ENCODE measurements around the gene TXN2. TPM values are rescaled to one million over a fixed set of nuclear protein-coding genes. Genes with fewer than 3 reads are reported as not detected.

TXN2 gene
- total RNA-seq, 4 donors from 2014 or later, result 45.6 to 56.7 (median 52.2) TPM

- intact Hi-C loops (cut with DNase I; ENCODE audit: low total_unique reads), result no loop called here
- 95 to 100% methylated on average over 1 of the region's 1 CpG for WGBS, 2 donors
Observed at GRCh38 chr22:36514766-36515165, 33.3 kb upstream of the TXN2 start.

GRCh38 chr22:36512991-36513390, 31.6 kb upstream of the TXN2 start:
- DNase-seq (ENCODE audit: low spot score in 2 of 2), result no peak
- no peak overlapping the region for H3K4me3 ChIP-seq (ENCODE audit: low read depth, poor library complexity, severe bottlenecking)
- 85 to 86% methylated on average over 4 of the region's 4 CpGs for WGBS, 2 donors
- intact Hi-C loops (cut with DNase I; ENCODE audit: low total_unique reads), result no loop called here
- no peak for TF ChIP-seq POLR2A (IDR thresholded peaks at IDR 0.05)
- TF ChIP-seq CTCF (IDR thresholded peaks at IDR 0.05), result no peak

More at GRCh38 chr22:36514766-36515165, 33.3 kb upstream of the TXN2 start:
- TF ChIP-seq POLR2A (IDR thresholded peaks at IDR 0.05) (no peak), CTCF (IDR thresholded peaks at IDR 0.05) (no peak)
- DNase-seq (ENCODE audit: low spot score in 2 of 2), result no peak
- no peak overlapping the region for H3K4me3 ChIP-seq (ENCODE audit: low read depth, poor library complexity, severe bottlenecking)

- no peak for TF ChIP-seq POLR2A (IDR thresholded peaks at IDR 0.05)
- no peak for TF ChIP-seq CTCF (IDR thresholded peaks at IDR 0.05)
- 92 to 94% methylated on average over 8 of the region's 8 CpGs for WGBS, 2 donors
- DNase-seq (ENCODE audit: low spot score in 2 of 2), result no peak
- no peak overlapping the region for H3K4me3 ChIP-seq (ENCODE audit: low read depth, poor library complexity, severe bottlenecking)
- intact Hi-C loops (cut with DNase I; ENCODE audit: low total_unique reads), result no loop called here
Observed at GRCh38 chr22:36512333-36512732, 30.9 kb upstream of the TXN2 start.

GRCh38 chr22:36510966-36511881, 29.8 kb upstream of the TXN2 start:
- 62 to 63% methylated on average over 17 of the region's 17 CpGs for WGBS, 2 donors
- no peak overlapping the region for H3K4me3 ChIP-seq (ENCODE audit: low read depth, poor library complexity, severe bottlenecking)
- TF ChIP-seq POLR2A (IDR thresholded peaks at IDR 0.05), result no peak
- TF ChIP-seq CTCF (IDR thresholded peaks at IDR 0.05), result no peak
- intact Hi-C loops (cut with DNase I; ENCODE audit: low total_unique reads), result no loop called here
- DNase-seq (ENCODE audit: low spot score in 2 of 2), result no peak

GRCh38 chr22:36510384-36510783, 28.9 kb upstream of the TXN2 start:
- DNase-seq (ENCODE audit: low spot score in 2 of 2), result no peak
- intact Hi-C loops (cut with DNase I; ENCODE audit: low total_unique reads), result no loop called here
- WGBS, 2 donors, result 42 to 49% methylated on average over 3 of the region's 3 CpGs
- no peak overlapping the region for H3K4me3 ChIP-seq (ENCODE audit: low read depth, poor library complexity, severe bottlenecking)
- TF ChIP-seq CTCF (IDR thresholded peaks at IDR 0.05) (no peak), POLR2A (IDR thresholded peaks at IDR 0.05) (no peak)
